T-cell (primary cell): Measurements from ENCODE around the gene VAT1L. TPM values are rescaled to one million over a fixed set of nuclear protein-coding genes. Genes with fewer than 3 reads are reported as not detected.

ENCODE experiments used
- ATAC-seq, 4 experiments: fragments of 200-7000 bp in 3 of 4; fragments of 150-1000 bp in 1 of 4; cut with Tn5 transposase; replicated peaks in 1 of 4; 1 replicate in 3 of 4; 2 replicates in 1 of 4; pipeline ENCODE4 v1.10.0; 2021; ENCODE audit warnings: moderate library complexity in 3 of 4, mild to moderate bottlenecking in 2 of 4, moderate number of reproducible peaks in 1 of 4
- CTCF ChIA-PET, 2 donors: fragments of 300-600 bp; sonication (Branson Sonifier 250); formaldehyde crosslinking; loops; one replicate each; lab custom pipeline; 2022; ENCODE audit warnings: antibody characterized with exemption in 2 of 2; lab: Charles Lee
- POLR2A ChIA-PET, 2 donors: fragments of 300-600 bp; sonication (Branson Sonifier 250); formaldehyde crosslinking; loops; one replicate each; lab custom pipeline; 2022; ENCODE audit warnings: antibody characterized with exemption in 2 of 2; lab: Charles Lee
- DNase-seq, 35 experiments: peaks; one replicate each; pipeline versions ENCODE4 v3.0.0 to v3.0.0-alpha.2; 2013 to 2023
- H3K27ac ChIP-seq: one replicate; pipeline ENCODE4 v1.5.1; 2013; ENCODE audit warnings: low read length
- H3K27me3 ChIP-seq, 2 experiments: replicated peaks in 1 of 2; 1 replicate in 1 of 2; 2 replicates in 1 of 2; pipeline versions ENCODE4 v1.6.1 to v1.7.0; 2013; ENCODE audit warnings: low read length in 1 of 2, mixed read lengths in 1 of 2; ENCODE audit not compliant: control insufficient read depth in 2 of 2, insufficient read depth in 2 of 2; ENCODE audit errors: extremely low read depth in 1 of 2
- H3K36me3 ChIP-seq, 2 donors: 1 replicate in 1 of 2; 2 replicates in 1 of 2; pipeline versions ENCODE4 v1.6.1 to v1.7.0; 2013; ENCODE audit warnings: low read length in 1 of 2; ENCODE audit not compliant: control insufficient read depth in 2 of 2, insufficient read depth in 1 of 2; ENCODE audit errors: extremely low read depth in 1 of 2
- H3K4me1 ChIP-seq, 2 experiments: 1 replicate in 1 of 2; 2 replicates in 1 of 2; pipeline versions ENCODE4 v1.6.1 to v1.7.0; 2013; ENCODE audit warnings: low read length in 2 of 2, mixed read lengths in 1 of 2; ENCODE audit not compliant: insufficient read depth in 2 of 2, control insufficient read depth in 1 of 2; ENCODE audit errors: extremely low read depth in 1 of 2
- H3K4me3 ChIP-seq, 2 donors: 1 replicate in 1 of 2; 2 replicates in 1 of 2; pipeline versions ENCODE4 v1.5.1 to v1.7.0; 2013; ENCODE audit warnings: mild to moderate bottlenecking in 2 of 2, low read length in 1 of 2, moderate library complexity in 1 of 2; ENCODE audit not compliant: control insufficient read depth in 1 of 2; ENCODE audit errors: extremely low read depth in 1 of 2
- H3K9me3 ChIP-seq: 2 replicates; pipeline ENCODE4 v1.7.0; 2013
- H3K27ac Mint-ChIP-seq, 2 donors: one replicate each; pipeline ENCODE4 v1.8.0; 2020 to 2021; ENCODE audit warnings: mild to moderate bottlenecking in 2 of 2, mixed read lengths in 2 of 2
- H3K27me3 Mint-ChIP-seq, 2 donors: one replicate each; pipeline ENCODE4 v1.8.0; 2021 to 2022; ENCODE audit warnings: mixed read lengths in 2 of 2
- H3K36me3 Mint-ChIP-seq: one replicate; pipeline ENCODE4 v1.8.0; 2021; ENCODE audit warnings: mixed read lengths
- H3K4me1 Mint-ChIP-seq, 3 donors: one replicate each; pipeline ENCODE4 v1.8.0; 2020 to 2022; ENCODE audit warnings: mixed read lengths in 3 of 3, mild to moderate bottlenecking in 1 of 3
- H3K4me3 Mint-ChIP-seq, 3 donors: one replicate each; pipeline ENCODE4 v1.8.0; 2020 to 2022; ENCODE audit warnings: mild to moderate bottlenecking in 3 of 3, mixed read lengths in 3 of 3, moderate library complexity in 3 of 3
- H3K9me3 Mint-ChIP-seq, 3 donors: one replicate each; pipeline ENCODE4 v1.8.0; 2020 to 2022; ENCODE audit warnings: mixed read lengths in 3 of 3
- WGBS: methylation state at CpG from one replicate; pipeline ENCODE4 v1.1.5; 2013; ENCODE audit warnings: missing lambda C conversion rate; ENCODE audit not compliant: insufficient coverage; 5-methylcytosine and 5-hydroxymethylcytosine counted together
- total RNA-seq, 35 experiments: library from RNA in 6 of 35; stranded (reverse) in 6 of 35; fragments of 120-200 nt in 1 of 35; gene quantifications; one replicate each; pipeline versions ENCODE4 v1.2.1 to v1.2.4 and lab custom pipeline; 2013 to 2026

Gene VAT1L
- total RNA-seq, 5 donors from 2014 or later (not counting 1 experiment from before 2014, with no cell fraction given): 0.10 to 0.12 TPM; not detected in 3

DNA sequence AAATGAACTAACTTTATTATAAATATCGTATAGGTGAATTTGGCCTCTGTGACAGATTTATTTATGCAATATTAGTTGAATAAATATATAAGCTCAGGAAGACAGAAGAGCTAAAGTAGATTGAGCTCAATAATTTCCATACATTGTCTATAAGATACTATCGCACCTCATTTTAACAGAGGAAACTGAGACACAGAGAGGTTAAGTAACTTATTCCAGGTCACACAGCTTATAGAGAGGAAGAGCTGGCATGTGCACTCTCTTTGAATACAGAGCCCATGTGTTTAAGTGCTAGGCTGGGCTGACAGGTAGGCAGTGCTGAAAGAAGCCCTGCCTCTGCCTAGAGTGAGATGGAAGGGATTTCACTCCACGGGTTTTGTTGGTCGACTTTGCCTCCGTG, 48.4 kb downstream of the VAT1L start:
- H3K36me3 Mint-ChIP-seq: no peaks in the 10 kb centered on the region
- Histone ChIP-seq H3K36me3 (no peaks in the 10 kb centered on the region), H3K4me1 (no peaks in the 10 kb centered on the region), H3K4me3 (no peak overlapping the region), H3K27me3 (peaks cover 0 to 3% of the 10 kb centered on the region in 2 experiments), H3K9me3 (no peaks in the 10 kb centered on the region), H3K27ac (no peak overlapping the region)
- no peak overlapping the region for H3K4me3 Mint-ChIP-seq
- no peak overlapping the region for H3K27ac Mint-ChIP-seq
- H3K4me1 Mint-ChIP-seq: no peaks in the 10 kb centered on the region
- ATAC-seq: no peak
- ChIA-PET POLR2A (interaction anchor here in 1 of 2 donors (0.7 kb wide), 1 partner anchor 79 kb away, joined by 4 read pairs; no protein-coding TSS in a partner anchor), CTCF (interaction anchor here in 1 of 2 donors (0.6 kb wide), 1 partner anchor 72 kb away, joined by 8 read pairs; no protein-coding TSS in a partner anchor)
- DNase-seq: no peak
- WGBS: no CpG with 5 or more reads among the region's 5 CpGs
- H3K27me3 Mint-ChIP-seq: peaks cover 2 to 10% of the 10 kb centered on the region in 2 donors
- H3K9me3 Mint-ChIP-seq: no peaks in the 10 kb centered on the region

- Mint-ChIP-seq H3K27me3 (peaks cover 6 to 10% of the 10 kb centered on the region in 2 donors), H3K4me1 (no peaks in the 10 kb centered on the region), H3K9me3 (no peaks in the 10 kb centered on the region), H3K27ac (no peak overlapping the region), H3K4me3 (no peak overlapping the region), H3K36me3 (no peaks in the 10 kb centered on the region)
- ATAC-seq (no peak), DNase-seq (no peak)
- ChIA-PET POLR2A (no interaction called here), CTCF (no interaction called here)
- Histone ChIP-seq H3K4me1 (no peaks in the 10 kb centered on the region), H3K27ac (no peak overlapping the region), H3K4me3 (no peak overlapping the region), H3K9me3 (no peaks in the 10 kb centered on the region), H3K27me3 (peaks cover 0 to 6% of the 10 kb centered on the region in 2 experiments), H3K36me3 (no peaks in the 10 kb centered on the region)
- 67% methylated on average over 6 of the region's 7 CpGs for WGBS
Measured at GRCh38 chr16:77838597-77839255, 50.4 kb downstream of the VAT1L start.

- H3K9me3 Mint-ChIP-seq: no peaks in the 10 kb centered on the region
- peaks cover 6 to 10% of the 10 kb centered on the region in 2 donors for H3K27me3 Mint-ChIP-seq
- H3K36me3 ChIP-seq: no peaks in the 10 kb centered on the region
- no peaks in the 10 kb centered on the region for H3K36me3 Mint-ChIP-seq
- DNase-seq: no peak
- no peaks in the 10 kb centered on the region for H3K9me3 ChIP-seq
- ChIA-PET CTCF (no interaction called here), POLR2A (no interaction called here)
- H3K27me3 ChIP-seq: peaks cover 0 to 9% of the 10 kb centered on the region in 2 experiments
- H3K4me3 Mint-ChIP-seq: no peak overlapping the region
- no peaks in the 10 kb centered on the region for H3K4me1 ChIP-seq
- WGBS: 100% methylated on average over 1 of the region's 5 CpGs
- H3K27ac Mint-ChIP-seq: no peak overlapping the region
- H3K4me3 ChIP-seq: no peak overlapping the region
- no peaks in the 10 kb centered on the region for H3K4me1 Mint-ChIP-seq
- H3K27ac ChIP-seq: no peak overlapping the region
- ATAC-seq: no peak
Measured at GRCh38 chr16:77840093-77840492, 51.7 kb downstream of the VAT1L start.

DNA sequence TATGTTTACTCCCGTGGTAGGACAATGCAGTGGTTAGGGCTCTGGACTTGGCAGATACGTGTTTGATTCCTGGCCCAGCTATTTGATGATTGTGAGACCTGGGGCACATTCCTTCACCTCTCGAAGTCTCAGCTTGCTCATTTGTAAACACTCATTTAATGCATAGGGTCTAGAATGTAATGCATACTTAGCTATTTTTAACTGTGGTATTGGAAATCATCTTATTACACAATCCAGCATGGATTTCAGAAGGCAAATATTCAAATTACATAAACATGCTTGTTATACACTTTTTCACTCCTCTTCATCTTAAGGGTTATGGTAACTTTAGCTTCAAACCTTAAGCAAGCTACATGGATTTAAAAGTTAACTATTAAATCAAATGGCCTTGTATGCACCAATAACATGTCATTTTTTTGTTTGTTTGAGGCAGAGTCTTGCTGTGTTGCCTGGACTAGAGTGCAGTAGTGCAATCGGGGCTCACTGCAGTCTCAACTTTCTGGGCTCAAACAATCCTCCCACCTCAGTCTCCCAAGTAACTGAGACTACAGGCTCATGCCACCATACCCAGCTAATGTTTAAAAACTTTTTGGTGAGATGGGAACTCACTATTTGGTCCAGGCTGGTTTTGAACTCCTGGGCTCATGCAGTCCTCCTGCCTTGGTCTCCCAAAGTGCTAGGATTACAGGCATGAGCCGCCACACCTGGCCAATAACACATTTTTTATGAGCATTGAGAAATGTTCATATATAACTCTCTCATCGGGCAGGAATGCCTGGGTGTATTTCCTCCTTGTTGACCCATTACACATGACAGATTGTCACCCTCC, 52.5 kb downstream of the VAT1L start:
- Histone ChIP-seq H3K27me3 (peaks cover 0 to 11% of the 10 kb centered on the region in 2 experiments), H3K27ac (no peak overlapping the region), H3K9me3 (no peaks in the 10 kb centered on the region), H3K4me3 (no peak overlapping the region), H3K4me1 (no peaks in the 10 kb centered on the region), H3K36me3 (no peaks in the 10 kb centered on the region)
- no peaks in the 10 kb centered on the region for H3K9me3 Mint-ChIP-seq
- POLR2A ChIA-PET: no interaction called here
- no peak for ATAC-seq
- no peak overlapping the region for H3K4me3 Mint-ChIP-seq
- H3K27me3 Mint-ChIP-seq: peaks cover 10 to 11% of the 10 kb centered on the region in 2 donors
- no peak for DNase-seq
- 92% methylated on average over 2 of the region's 6 CpGs for WGBS
- H3K4me1 Mint-ChIP-seq: no peaks in the 10 kb centered on the region
- H3K36me3 Mint-ChIP-seq: no peaks in the 10 kb centered on the region
- CTCF ChIA-PET: no interaction called here
- no peak overlapping the region for H3K27ac Mint-ChIP-seq

DNA sequence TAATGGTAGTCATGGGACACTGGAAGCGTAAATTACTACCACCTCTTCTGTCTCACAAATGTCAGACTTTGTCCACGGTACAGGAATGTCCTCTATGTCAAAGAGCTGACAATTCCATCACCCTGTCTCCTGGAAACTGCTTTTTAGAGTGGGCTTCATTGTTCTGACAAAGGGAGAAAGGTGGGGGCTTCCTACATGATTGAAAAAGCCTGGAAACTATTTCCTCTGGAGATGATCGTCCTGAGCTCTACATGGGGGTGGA, 53.1 kb downstream of the VAT1L start:
- POLR2A ChIA-PET: no interaction called here
- Histone ChIP-seq H3K4me1 (no peaks in the 10 kb centered on the region), H3K4me3 (no peak overlapping the region), H3K27me3 (peaks cover 0 to 11% of the 10 kb centered on the region in 2 experiments), H3K36me3 (no peaks in the 10 kb centered on the region), H3K27ac (no peak overlapping the region), H3K9me3 (no peaks in the 10 kb centered on the region)
- no CpG with 5 or more reads among the region's 3 CpGs for WGBS
- H3K4me3 Mint-ChIP-seq: no peak overlapping the region
- H3K27ac Mint-ChIP-seq: no peak overlapping the region
- no peaks in the 10 kb centered on the region for H3K36me3 Mint-ChIP-seq
- no peaks in the 10 kb centered on the region for H3K4me1 Mint-ChIP-seq
- CTCF ChIA-PET: no interaction called here
- DNase-seq (no peak), ATAC-seq (no peak)
- peaks cover 10% of the 10 kb centered on the region in 2 donors for H3K27me3 Mint-ChIP-seq
- no peaks in the 10 kb centered on the region for H3K9me3 Mint-ChIP-seq

- Mint-ChIP-seq H3K4me1 (no peaks in the 10 kb centered on the region), H3K27ac (no peak overlapping the region), H3K36me3 (no peaks in the 10 kb centered on the region), H3K4me3 (no peak overlapping the region), H3K27me3 (peaks cover 10 to 13% of the 10 kb centered on the region in 2 donors), H3K9me3 (no peaks in the 10 kb centered on the region)
- peaks cover 0 to 11% of the 10 kb centered on the region in 2 experiments for H3K27me3 ChIP-seq
- no peaks in the 10 kb centered on the region for H3K36me3 ChIP-seq
- ChIA-PET POLR2A (no interaction called here), CTCF (no interaction called here)
- no peaks in the 10 kb centered on the region for H3K9me3 ChIP-seq
- ATAC-seq: no peak
- H3K4me1 ChIP-seq: no peaks in the 10 kb centered on the region
- no peak overlapping the region for H3K27ac ChIP-seq
- no peak for DNase-seq
- H3K4me3 ChIP-seq: no peak overlapping the region
- 86% methylated on average over 1 of the region's 3 CpGs for WGBS
Measured at GRCh38 chr16:77842468-77842867, 54.1 kb downstream of the VAT1L start.
